ENCODE results near the gene VPS39. TPM values are rescaled to one million over a fixed set of nuclear protein-coding genes. Genes with fewer than 3 reads are reported as not detected.

The VPS39 gene
- total and polyA plus RNA-seq, 9 of the 15 experiments (the other 6 are each of a cell fraction or from before 2014, with no cell fraction given): 3.2 to 37.3 (median 21.8) TPM

GRCh38 chr15:42156243-42156922 lies 51.7 kb downstream of the VPS39 start, which contains the start of gene PLA2G4F (continued):
- no peak for TF ChIP-seq ZNF212 (CRISPR knock-in tag; IDR thresholded peaks at IDR 0.05)

- peak in 3 of 4 experiments; percentile 24 to 56 (median 55) for DNase-seq (ENCODE audit: extremely low read depth in 1 of 4, low spot score in 3 of 4)
- H3K4me2 ChIP-seq (ENCODE audit: insufficient read depth, low read length): no peak overlapping the region
- H3K9me1 ChIP-seq (ENCODE audit: control insufficient read depth, insufficient read depth, low read length): peaks cover 8% of the 10 kb centered on the region
- no peak overlapping the region for H3K27ac ChIP-seq (ENCODE audit: extremely low read depth, low read depth, low read length)
- POLR2A ChIA-PET: interaction anchor here (1.0 to 1.5 kb wide), 4 partner anchors 9 to 24 kb away, joined by 3 to 6 read pairs (median 4); no protein-coding TSS in a partner anchor
- H3K9me3 ChIP-seq (replicated peaks; ENCODE audit: control insufficient read depth, insufficient read depth, low read depth, low read length): no peaks in the 10 kb centered on the region
- H4K20me1 ChIP-seq (replicated peaks; ENCODE audit: control insufficient read depth, insufficient read depth, low read length): no peaks in the 10 kb centered on the region
- H3K4me3 ChIP-seq: no peak overlapping the region
- intact Hi-C loops (cut with micrococcal nuclease) (no loop called here), in situ Hi-C loops (cut with MboI) (no loop called here)
- WGBS (ENCODE audit: insufficient coverage, low coverage, missing lambda C conversion rate): 38% methylated on average over 26 of the region's 27 CpGs
- no TSS peak for BruUV-seq (replicated peaks)
- H3K79me2 ChIP-seq (ENCODE audit: control insufficient read depth, insufficient read depth, low read length): no peaks in the 10 kb centered on the region
- peak; percentile 6 for FAIRE-seq
- H3K4me1 ChIP-seq (replicated peaks in 1 of 2; ENCODE audit: control insufficient read depth in 2 of 2, insufficient read depth in 2 of 2, low read length in 2 of 2): peaks cover 17 to 27% of the 10 kb centered on the region in 2 experiments; a peak in 4 of 5 replicates
- peaks cover 0 to 7% of the 10 kb centered on the region in 2 experiments; a peak in 3 of 5 replicates for H3K27me3 ChIP-seq (ENCODE audit: control insufficient read depth in 2 of 2, insufficient read depth in 2 of 2, low read length in 2 of 2)
- ATAC-seq: no peak; the same call in 2 of the 3 replicates
- H3K36me3 ChIP-seq (ENCODE audit: control insufficient read depth, insufficient read depth, low read length): peaks cover 21% of the 10 kb centered on the region; the same call in 2 of the 3 replicates
- H2AFZ ChIP-seq (ENCODE audit: low read depth, low read length): no peak overlapping the region
- CTCF ChIA-PET (ENCODE audit: low intra/inter-chr PET ratio): no interaction called here
- peak overlapping the region in 1 of 2 experiments; percentile 76; a peak in 1 of 4 replicates for H3K9ac ChIP-seq (ENCODE audit: insufficient read depth in 1 of 2, low read depth in 2 of 2, low read length in 2 of 2)
- TF ChIP-seq, protein P1, sequence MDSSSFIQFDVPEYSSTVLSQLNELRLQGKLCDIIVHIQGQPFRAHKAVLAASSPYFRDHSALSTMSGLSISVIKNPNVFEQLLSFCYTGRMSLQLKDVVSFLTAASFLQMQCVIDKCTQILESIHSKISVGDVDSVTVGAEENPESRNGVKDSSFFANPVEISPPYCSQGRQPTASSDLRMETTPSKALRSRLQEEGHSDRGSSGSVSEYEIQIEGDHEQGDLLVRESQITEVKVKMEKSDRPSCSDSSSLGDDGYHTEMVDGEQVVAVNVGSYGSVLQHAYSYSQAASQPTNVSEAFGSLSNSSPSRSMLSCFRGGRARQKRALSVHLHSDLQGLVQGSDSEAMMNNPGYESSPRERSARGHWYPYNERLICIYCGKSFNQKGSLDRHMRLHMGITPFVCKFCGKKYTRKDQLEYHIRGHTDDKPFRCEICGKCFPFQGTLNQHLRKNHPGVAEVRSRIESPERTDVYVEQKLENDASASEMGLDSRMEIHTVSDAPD (CRISPR knock-in tag; IDR thresholded peaks at IDR 0.05): no peak
- no peak for TF ChIP-seq HMBOX1 (IDR thresholded peaks at IDR 0.05)
- TF ChIP-seq, protein P2, sequence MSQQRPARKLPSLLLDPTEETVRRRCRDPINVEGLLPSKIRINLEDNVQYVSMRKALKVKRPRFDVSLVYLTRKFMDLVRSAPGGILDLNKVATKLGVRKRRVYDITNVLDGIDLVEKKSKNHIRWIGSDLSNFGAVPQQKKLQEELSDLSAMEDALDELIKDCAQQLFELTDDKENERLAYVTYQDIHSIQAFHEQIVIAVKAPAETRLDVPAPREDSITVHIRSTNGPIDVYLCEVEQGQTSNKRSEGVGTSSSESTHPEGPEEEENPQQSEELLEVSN (IDR thresholded peaks at IDR 0.05; ENCODE audit: borderline replicate concordance in 1 of 2, extremely low read depth in 1 of 2, insufficient read depth in 1 of 2, insufficient read length in 1 of 2, low read depth in 1 of 2, low read length in 1 of 2, poor library complexity in 1 of 2, severe bottlenecking in 1 of 2): peak; percentile 33 to 80
Observed at GRCh38 chr15:42155546-42156242, 52.4 kb downstream of the VPS39 start.

All from K562 (cell line).